SIG-M5 treated with dmso at 0.1 percent for 504 hours (cell line): Measurements from ENCODE around the gene NPAS3.

ENCODE experiments used
- DNase-seq: peaks from one replicate; lab custom pipeline; 2025; ENCODE audit not compliant: unreplicated experiment; lab: John Stamatoyannopoulos, UW

The NPAS3 gene

DNA sequence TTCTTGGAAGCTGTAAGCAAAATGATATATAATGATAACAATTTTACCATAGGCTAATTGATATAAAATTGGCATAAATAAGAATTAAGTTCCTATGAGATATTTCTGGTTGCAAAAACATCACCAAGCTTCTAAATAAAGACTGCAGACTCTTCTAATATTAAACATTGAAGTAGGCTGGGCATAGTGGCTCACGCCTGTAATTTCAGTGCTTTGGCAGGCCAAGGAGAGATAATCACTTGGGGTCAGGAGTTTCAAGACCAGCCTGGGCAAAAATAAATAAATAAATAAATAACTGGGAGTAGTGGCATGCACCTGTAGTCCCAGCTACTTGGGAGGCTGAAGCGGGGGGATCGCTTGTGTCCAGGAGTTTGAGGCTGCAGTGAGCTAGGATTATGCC, 71.8 kb downstream of the NPAS3 start:
- DNase-seq, result no peak

DNA sequence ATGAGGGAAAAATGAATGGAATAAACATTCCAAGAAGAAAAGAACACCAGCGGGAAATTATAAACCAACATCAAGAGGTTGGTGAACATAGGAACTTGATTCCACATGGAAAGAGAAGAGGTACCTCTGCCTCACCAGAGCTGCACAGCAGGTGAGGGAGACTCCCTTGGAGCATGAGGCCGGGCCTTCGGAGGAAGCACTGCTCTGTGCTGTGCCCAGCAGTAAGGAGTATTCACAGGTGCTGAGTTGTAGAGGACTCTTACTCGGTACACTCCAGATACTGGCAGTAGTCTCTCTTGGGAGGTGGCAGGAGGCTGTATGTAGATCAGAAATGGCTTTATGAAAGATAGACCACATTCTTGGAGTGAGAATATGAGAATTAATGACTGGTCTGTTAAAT, 76.0 kb downstream of the NPAS3 start:
- DNase-seq, result no peak

DNA sequence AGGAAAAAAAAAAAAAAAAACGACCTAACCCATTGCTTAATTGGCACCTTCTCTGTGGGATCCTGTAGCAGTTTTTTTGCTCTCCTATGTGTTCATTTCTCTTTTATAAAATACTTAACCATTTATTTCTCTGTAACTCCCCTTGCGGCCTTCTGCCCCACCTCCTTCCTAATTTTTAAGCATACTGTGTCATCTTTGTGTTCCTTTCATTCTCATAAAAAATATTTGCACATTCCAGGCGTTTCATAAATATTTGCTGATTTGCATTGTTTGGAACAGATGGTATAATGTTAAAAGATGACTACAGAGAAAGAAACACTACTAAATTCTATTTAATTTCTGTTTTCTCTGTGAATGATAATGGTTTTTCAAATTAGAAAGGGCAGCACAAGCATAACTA, 77.9 kb downstream of the NPAS3 start:
- DNase-seq, result no peak

DNA sequence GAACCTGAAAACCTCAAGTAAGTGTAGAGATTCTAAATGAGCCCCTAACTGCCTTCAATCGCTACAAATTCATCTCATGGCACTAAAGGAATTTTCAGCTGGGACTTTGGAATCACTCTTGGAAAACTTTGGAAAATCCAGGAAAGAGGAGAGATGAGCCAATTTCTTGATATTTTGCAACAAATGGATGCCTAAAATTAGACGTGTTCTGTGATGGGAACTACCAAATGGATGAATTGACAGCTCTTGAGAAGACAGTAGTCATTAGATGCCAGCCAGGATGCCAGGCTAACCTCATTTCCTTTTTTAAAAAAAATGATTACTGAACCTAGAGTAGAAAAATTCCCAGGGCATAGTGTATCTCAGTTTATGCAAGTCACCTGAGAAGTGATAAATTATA, 78.3 kb downstream of the NPAS3 start:
- no peak for DNase-seq

DNA sequence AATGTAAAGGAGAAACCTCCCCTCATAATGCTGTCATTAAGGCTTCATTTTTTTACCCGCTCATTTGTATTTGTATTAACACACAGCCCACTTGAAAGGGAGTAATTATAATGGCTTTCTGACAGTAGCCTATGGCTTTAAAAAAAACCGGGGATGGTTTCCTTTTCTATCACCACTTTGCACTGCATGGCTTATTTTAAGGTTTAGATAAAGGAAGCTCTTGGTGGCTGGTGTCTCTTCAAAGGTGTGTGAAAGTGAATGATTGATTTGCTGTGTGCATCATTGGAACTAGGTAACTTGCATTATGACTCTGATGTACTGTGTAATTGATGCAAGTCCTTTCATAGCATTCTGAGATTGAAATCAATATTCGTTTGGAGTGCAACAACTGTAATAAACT, 80.7 kb downstream of the NPAS3 start:
- no peak for DNase-seq

DNA sequence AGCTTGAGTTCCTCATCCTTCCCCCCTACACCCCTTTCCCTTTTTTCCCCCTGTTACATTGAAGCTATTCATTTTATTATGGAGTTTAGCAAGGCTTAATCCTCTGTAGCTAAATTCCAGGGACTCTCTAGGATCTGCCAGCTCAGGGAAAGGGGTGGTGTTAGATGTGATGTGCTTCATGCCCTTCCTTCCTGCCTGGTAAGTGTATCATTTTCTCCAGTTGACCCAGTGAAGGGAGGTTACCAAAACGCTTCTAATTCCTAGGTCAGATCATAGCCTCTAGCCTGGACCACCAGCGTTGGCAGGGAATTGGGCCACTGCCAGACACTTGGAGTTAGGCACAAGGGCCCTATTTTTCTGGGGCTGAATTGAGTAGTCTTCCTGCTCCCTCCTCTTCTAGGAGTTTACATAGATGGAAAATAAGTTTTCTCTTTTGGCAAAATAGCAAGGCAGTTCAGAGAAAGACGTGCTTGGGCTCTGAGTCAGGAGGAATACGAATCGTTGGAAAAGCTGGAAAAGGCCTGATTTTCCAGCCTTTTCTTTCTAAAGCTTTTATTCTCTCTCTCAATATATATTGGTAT, 88.3 kb downstream of the NPAS3 start:
- DNase-seq, result no peak

DNA sequence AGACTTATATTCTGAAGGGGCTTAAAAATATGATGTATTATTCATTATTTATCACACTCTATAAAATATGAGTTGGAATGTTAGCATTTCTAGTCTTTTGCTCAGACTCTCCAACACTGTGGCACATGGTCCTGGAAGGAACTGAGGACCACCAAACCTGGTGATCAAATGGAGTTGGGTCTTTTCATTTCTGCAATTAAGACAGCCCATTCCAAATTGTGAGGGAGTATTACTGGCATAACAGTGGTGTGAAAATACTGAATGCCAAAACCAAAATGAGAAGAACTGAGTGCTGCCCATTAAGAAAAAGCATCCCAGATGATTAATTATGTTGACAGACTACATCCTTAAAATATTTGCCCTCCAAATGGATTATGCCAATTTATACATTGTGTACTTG, 90.8 kb downstream of the NPAS3 start:
- DNase-seq, result no peak

DNA sequence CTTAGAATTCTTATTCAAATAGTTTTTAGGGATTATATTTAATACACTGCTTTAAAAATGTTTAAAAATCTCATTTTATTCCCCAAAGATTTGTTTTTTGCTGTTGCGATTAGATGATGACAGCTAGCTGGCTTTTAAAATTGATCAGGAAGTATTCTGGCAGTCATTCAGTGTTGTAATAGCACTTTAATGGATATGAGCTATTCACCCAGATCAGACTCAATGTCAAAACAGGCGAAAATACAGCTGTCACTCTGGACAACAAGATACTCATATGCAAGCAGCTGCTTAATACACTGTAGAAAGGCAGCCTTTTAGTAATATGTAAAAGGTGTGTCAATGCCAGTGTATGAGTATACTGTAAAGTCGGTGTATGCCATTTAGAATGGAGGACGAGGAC, 91.7 kb downstream of the NPAS3 start:
- DNase-seq, result no peak

DNA sequence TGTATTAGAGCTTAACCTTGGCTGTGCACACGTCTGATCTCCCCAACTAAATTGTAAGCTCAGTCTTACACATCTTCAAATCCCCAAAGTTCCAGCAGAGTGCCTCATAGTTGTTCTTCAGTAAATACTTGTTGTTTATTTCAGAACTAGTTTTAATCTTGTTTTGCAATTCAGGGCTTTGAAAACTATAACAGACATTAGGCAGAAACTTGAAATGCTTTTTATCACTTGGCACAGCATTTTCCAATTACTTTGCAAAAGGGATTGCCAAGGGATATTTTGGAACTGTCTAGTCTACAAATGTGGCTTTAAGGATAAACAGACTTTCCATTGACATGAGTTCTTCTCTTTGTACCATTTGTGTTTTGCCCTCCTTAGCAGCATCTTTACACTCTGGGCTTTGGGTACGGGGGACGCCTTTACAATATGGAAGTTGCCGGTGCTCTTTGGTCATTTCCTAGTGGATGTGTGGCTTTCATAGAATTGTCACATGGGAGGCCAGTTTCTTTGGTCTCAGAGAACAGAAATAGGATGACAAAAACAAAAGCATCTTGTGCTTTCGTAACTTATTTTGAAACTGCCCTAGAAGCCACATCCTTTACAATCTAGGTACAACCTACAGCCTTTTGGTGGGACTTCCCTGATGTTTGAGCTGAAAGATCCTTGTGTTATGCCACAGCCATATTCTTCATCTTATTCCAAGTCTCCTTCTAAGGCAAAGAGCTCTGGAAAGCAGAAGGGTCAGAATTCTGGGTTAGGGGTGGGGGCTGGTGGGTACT, 96.9 kb downstream of the NPAS3 start:
- no peak for DNase-seq

DNA sequence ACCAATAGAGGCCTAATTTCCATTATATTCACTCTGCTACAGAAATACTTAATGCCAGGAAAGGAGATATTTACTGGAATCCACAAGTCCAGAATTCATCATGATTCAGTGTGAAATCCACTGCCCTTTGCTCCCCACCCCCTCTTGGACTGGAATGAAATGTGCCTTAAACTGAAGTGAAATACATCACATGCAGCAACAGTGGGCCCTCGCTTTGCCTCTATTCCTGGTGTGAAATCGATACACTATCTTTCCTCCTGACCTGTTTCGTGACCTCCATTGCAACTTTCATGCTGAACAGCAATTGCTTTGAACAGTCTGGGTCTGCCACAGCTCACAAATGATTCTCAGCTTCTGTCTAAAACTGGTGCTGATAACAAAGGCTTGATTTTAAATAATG, 100.6 kb downstream of the NPAS3 start:
- DNase-seq, result no peak

DNA sequence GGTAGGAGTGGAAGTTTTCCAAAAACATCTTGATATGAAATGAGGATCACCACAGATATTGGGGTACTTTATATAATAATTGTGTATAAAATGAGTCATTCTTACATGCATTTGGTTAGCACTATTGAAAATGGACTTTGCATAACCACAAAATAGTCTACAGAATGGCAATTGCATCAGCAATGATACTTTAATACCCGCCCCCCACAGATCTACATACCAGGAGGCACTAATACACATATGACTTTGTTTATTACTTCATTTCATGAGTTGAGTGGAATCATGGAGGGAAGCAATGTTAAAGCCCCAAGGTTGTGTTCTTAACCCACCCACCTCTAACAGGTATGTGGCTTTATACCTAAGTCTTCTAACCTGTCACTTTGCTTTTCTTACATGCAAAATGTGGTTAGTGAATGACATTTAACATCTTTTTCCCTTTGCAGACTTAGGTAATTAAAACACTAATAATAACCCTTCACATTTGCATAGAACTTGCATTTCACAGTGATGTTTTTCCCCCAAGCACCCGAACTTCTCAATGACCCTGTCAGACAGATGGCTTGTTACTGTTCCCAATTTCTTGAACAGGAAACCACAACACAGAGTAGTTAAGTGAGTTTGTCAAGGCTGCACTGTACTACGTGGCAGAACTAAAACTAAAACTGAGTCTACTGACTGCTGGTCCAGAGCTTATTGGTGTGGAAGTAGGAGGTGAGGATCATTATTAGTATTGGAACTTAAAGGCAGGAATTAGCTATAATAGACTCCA, 101.9 kb downstream of the NPAS3 start:
- DNase-seq, result no peak

DNA sequence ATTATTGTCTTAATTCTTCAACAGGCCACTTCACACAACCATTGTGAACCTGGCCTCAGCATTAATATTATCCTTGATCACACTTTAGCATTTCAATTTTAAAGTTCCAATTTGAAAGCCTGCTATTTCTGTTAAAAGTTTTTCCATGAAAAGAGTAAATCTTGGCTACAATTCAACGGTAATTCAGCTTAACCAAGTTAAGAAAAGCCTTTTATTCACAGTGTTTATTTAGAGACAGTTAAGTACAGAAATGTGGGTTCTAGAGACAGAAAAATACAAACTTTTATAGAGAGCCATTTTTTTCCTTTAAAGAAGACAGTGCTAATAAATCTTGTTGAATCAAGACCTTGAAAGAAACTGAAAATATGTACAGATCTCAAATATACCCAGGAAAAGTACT, 103.9 kb downstream of the NPAS3 start:
- DNase-seq, result no peak

DNA sequence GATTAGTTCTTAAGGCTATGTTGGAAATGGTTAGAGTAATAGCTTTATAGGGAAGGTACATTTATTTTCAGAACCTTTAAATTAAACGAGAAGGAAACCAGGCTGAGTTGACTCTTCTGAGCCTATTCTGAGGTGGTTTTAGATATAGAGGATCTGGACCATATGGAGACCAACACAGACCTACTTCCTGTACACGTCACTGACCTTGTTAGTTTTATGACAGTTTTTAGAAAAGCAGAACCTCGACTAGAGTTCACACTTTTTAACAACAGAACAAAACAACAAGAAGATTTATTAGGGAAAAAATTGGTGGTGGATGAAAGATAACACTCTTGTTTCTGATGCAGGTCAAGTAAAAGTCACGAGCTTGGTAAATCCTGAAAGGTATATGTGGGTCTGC, 107.1 kb downstream of the NPAS3 start:
- no peak for DNase-seq

DNA sequence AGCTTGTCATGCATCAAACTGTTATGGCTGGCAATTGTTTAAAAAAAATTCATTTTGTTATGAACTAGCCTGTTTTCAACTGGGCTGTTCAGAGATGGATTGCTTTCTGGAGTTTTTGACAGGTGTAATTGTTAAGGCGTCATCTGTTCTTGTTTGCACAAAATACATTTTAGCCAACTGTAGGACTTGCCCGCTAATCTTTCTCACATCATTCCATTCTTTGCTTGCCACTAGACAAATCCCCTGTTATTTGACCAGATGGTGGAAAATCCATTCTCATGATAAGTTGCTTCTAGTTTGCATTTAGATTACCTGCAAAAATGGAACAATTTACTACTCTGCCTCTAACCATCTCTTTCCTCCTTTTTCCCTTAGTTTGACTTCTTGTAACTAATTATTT, 114.3 kb downstream of the NPAS3 start:
- DNase-seq, result no peak

DNA sequence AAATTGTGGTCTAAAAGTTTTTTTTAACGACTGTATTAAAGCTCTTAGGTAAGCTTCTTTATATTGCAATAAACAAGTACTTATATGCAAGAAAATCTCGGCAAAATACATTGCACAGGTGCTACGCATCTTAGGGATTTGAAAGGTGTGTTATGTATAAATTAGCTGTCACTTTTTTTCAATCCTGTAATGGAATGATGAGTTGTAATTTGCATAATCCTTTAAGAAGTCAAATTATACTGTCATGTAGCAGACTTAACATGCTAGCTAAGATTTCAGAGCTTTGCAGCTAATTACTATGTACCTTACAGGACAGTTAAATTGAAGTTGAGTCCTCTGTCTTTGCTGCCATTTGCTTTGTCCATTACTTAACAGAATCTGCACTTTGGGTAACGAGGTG, 117.5 kb downstream of the NPAS3 start:
- no peak for DNase-seq

DNA sequence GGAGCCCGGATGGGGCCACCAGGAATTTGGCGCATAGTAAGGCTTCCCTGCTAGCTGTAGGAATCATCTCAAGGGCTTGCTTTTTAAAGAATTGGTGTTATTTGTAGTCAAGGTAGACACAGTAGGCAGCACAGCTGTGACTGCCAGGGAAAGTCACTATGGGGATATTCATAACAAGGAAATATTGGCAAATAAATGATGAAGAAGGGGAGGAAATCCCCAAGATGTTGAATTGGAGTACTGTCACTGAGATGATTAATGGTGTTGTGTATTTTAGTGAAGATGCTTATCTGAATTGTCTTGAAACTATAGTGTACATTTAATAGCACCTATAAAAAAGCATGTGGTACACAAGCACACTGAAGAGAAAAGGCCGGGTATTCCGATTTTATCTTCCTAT, 118.9 kb downstream of the NPAS3 start:
- DNase-seq, result peak; percentile 1

DNA sequence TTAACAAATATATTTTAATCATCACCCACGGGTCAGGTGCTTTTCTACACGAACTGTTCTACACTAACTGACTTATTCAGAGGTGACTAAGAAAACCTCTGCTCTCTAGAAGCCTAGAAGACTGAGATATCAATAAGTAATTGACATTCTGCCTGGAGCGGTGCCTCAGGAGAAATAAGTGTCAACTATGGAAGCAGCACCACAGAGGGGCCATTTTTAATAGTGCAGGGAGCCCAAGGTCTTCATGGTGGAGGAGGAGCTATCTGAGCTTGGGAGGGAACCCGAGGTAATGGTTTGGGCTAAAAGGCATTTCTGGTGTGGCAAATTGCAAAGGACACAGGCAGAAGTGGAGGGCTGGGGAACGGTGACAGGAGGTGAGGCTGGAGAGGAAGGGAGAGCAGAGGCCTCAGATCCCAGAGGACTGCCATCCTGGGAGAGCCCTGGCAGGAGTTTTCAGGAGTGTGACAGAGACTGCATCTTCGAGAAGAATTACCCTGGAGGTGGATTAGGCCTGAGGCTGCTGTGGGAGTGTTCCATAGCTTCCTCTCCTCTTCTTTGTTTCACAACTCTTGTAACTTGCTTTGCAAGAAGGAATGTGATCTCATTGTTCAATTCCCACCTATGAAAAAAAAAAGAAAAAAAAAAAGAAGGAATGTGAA, 123.1 kb downstream of the NPAS3 start:
- DNase-seq, result no peak

DNA sequence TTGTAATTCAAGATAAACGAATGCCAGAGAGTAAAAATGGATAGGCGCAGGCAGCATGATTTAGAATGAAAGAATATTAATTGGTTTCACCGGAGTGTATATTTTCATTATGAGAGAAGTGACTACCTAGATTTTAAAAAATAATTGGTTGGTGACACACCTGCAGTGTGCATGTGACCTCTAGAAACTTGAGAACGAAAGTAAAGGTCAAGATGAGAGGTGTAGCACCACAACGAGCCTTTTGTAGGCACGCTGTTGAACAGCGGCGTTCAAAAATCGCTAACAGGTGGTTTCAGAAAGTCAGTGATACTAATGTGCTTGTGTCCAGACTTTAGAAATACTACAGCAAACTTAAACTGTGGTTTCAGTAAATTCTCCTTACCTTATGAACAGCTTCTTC, 123.8 kb downstream of the NPAS3 start:
- DNase-seq, result no peak

DNA sequence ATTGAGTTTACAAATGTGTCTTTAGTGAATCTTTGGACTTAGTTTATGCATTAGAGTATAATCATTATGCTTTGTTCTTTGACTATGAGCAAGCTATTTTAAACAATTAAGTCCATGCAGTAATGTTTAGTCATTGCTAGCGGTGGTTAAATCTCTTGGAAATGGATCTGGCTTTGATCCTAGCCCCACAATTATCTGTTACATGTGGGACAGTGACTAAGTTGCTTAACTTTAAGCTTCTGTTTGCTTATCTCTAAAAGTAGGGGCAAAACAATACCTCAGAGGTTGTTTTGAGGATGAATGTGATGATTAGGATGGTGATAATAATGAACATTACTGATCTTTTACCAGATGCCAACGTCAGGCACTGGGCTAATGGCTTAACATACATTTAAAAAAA, 124.2 kb downstream of the NPAS3 start:
- no peak for DNase-seq

DNA sequence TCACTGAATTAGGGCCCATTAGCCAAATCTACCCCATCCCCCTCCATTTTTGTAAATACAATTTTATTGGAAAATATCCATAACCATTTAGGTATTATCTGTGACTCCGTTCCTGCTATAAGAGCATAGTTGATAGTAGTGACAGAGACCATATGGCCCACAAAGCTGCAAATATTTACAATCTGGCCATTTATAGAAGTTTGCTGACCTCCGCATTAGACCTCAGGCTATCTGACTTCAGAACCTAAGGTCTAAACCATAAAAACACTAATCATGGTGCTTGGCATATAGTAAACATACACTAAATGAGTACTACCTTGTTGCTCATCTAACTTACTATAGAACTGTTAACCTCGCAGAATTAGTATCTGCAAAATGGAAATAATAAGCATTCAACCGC, 124.8 kb downstream of the NPAS3 start:
- no peak for DNase-seq

DNA sequence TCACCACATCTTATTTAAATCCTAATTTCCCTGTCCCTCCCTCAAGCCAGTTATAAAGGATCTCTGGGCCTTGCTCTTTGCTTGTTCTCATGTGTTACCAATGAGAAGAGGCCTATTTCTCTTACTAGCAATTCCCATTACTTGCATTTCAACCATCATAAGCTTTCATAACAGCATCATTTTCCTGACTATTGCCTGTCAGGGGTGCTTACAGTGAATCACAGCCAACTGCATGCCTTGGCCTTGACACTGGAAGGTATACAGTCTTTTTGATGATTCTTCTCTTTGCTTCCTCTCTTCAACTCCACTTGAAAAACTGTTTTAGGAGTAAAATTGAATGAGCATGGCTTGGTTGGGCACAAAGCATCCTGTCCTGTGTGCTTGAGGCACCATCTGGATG, 127.0 kb downstream of the NPAS3 start:
- no peak for DNase-seq

DNA sequence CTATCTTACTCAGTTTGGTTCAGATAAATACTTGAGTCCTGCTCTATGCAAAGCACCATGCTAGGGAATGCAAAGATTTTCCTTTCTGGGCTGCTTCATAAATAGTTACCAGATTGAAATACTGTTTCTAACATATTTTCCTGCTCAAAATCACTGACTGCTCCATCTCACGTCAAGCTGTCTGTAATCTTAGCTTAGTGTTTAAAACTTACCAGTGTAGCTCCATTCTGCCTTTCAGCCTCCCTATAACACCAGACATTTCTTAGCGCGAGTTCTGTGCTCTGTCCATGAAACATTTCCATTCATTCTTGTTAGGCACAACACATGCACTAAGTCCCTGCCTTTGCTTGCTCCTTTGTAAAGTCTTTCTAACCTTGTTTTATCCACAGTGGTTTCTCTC, 129.4 kb downstream of the NPAS3 start:
- DNase-seq, result no peak
